ENCODE results near the gene BMF.

BMF gene

GRCh38 chr15:40055576-40056293 is 52.9 kb downstream of the BMF start:
- Histone ChIP-seq H3K36me3 (ENCODE audit: insufficient read depth, low read length) (no peaks in the 10 kb centered on the region), H2AFZ (ENCODE audit: low read depth, low read length) (no peak overlapping the region), H3K4me3 (ENCODE audit: low read length) (no peak overlapping the region), H3K27me3 (ENCODE audit: insufficient read depth, low read length) (no peaks in the 10 kb centered on the region), H3K4me1 (ENCODE audit: insufficient read depth, low read length) (peaks cover 4% of the 10 kb centered on the region), H3K9me3 (ENCODE audit: low read length) (no peaks in the 10 kb centered on the region)

GRCh38 chr15:40054855-40055575 is 53.7 kb downstream of the BMF start:
- Histone ChIP-seq H3K4me1 (ENCODE audit: insufficient read depth, low read length) (peaks cover 4% of the 10 kb centered on the region), H3K36me3 (ENCODE audit: insufficient read depth, low read length) (no peaks in the 10 kb centered on the region), H2AFZ (ENCODE audit: low read depth, low read length) (no peak overlapping the region), H3K27me3 (ENCODE audit: insufficient read depth, low read length) (no peaks in the 10 kb centered on the region), H3K4me3 (ENCODE audit: low read length) (no peak overlapping the region), H3K9me3 (ENCODE audit: low read length) (no peaks in the 10 kb centered on the region)

- no peaks in the 10 kb centered on the region for H3K9me3 ChIP-seq (ENCODE audit: low read length)
- H3K36me3 ChIP-seq (ENCODE audit: insufficient read depth, low read length) = no peaks in the 10 kb centered on the region
Measured at GRCh38 chr15:40054605-40054854, 54.1 kb downstream of the BMF start.

GRCh38 chr15:40053831-40054604 is 54.7 kb downstream of the BMF start:
- H3K9me3 ChIP-seq (ENCODE audit: low read length) = no peaks in the 10 kb centered on the region
- peaks cover 4% of the 10 kb centered on the region for H3K4me1 ChIP-seq (ENCODE audit: insufficient read depth, low read length)
- no peak overlapping the region for H3K4me3 ChIP-seq (ENCODE audit: low read length)
- no peak overlapping the region for H2AFZ ChIP-seq (ENCODE audit: low read depth, low read length)
- no peaks in the 10 kb centered on the region for H3K36me3 ChIP-seq (ENCODE audit: insufficient read depth, low read length)
- H3K27me3 ChIP-seq (ENCODE audit: insufficient read depth, low read length) = no peaks in the 10 kb centered on the region

More at GRCh38 chr15:40054605-40054854, 54.1 kb downstream of the BMF start:
- Histone ChIP-seq H3K27me3 (ENCODE audit: insufficient read depth, low read length) (no peaks in the 10 kb centered on the region), H3K4me3 (ENCODE audit: low read length) (no peak overlapping the region), H2AFZ (ENCODE audit: low read depth, low read length) (no peak overlapping the region), H3K4me1 (ENCODE audit: insufficient read depth, low read length) (peaks cover 4% of the 10 kb centered on the region)

- H3K4me1 ChIP-seq (ENCODE audit: insufficient read depth, low read length) = peaks cover 4% of the 10 kb centered on the region
- no peak overlapping the region for H2AFZ ChIP-seq (ENCODE audit: low read depth, low read length)
- H3K4me3 ChIP-seq (ENCODE audit: low read length) = no peak overlapping the region
- H3K9me3 ChIP-seq (ENCODE audit: low read length) = no peaks in the 10 kb centered on the region
- H3K27me3 ChIP-seq (ENCODE audit: insufficient read depth, low read length) = no peaks in the 10 kb centered on the region
- no peaks in the 10 kb centered on the region for H3K36me3 ChIP-seq (ENCODE audit: insufficient read depth, low read length)
Measured at GRCh38 chr15:40053079-40053830, 55.4 kb downstream of the BMF start.

GRCh38 chr15:40052604-40053003 is 56.1 kb downstream of the BMF start:
- H3K27me3 ChIP-seq (ENCODE audit: insufficient read depth, low read length) = no peaks in the 10 kb centered on the region
- no peak overlapping the region for H3K4me3 ChIP-seq (ENCODE audit: low read length)
- no peak overlapping the region for H2AFZ ChIP-seq (ENCODE audit: low read depth, low read length)
- no peaks in the 10 kb centered on the region for H3K36me3 ChIP-seq (ENCODE audit: insufficient read depth, low read length)
- peaks cover 4% of the 10 kb centered on the region for H3K4me1 ChIP-seq (ENCODE audit: insufficient read depth, low read length)
- no peaks in the 10 kb centered on the region for H3K9me3 ChIP-seq (ENCODE audit: low read length)

GRCh38 chr15:40051616-40052415 is 56.9 kb downstream of the BMF start:
- H2AFZ ChIP-seq (ENCODE audit: low read depth, low read length) = no peak overlapping the region
- no peak overlapping the region for H3K4me3 ChIP-seq (ENCODE audit: low read length)
- no peaks in the 10 kb centered on the region for H3K27me3 ChIP-seq (ENCODE audit: insufficient read depth, low read length)
- H3K4me1 ChIP-seq (ENCODE audit: insufficient read depth, low read length) = peaks cover 4% of the 10 kb centered on the region
- no peaks in the 10 kb centered on the region for H3K9me3 ChIP-seq (ENCODE audit: low read length)
- peaks cover 3% of the 10 kb centered on the region for H3K36me3 ChIP-seq (ENCODE audit: insufficient read depth, low read length)

GRCh38 chr15:40050788-40051470 is 57.8 kb downstream of the BMF start:
- no peaks in the 10 kb centered on the region for H3K27me3 ChIP-seq (ENCODE audit: insufficient read depth, low read length)
- no peak overlapping the region for H3K4me3 ChIP-seq (ENCODE audit: low read length)
- no peaks in the 10 kb centered on the region for H3K4me1 ChIP-seq (ENCODE audit: insufficient read depth, low read length)
- H2AFZ ChIP-seq (ENCODE audit: low read depth, low read length) = no peak overlapping the region
- peaks cover 3% of the 10 kb centered on the region for H3K36me3 ChIP-seq (ENCODE audit: insufficient read depth, low read length)
- H3K9me3 ChIP-seq (ENCODE audit: low read length) = no peaks in the 10 kb centered on the region

GRCh38 chr15:40048926-40049475 is 59.7 kb downstream of the BMF start:
- Histone ChIP-seq H3K4me1 (ENCODE audit: insufficient read depth, low read length) (no peaks in the 10 kb centered on the region), H3K4me3 (ENCODE audit: low read length) (no peak overlapping the region), H3K36me3 (ENCODE audit: insufficient read depth, low read length) (peaks cover 3% of the 10 kb centered on the region), H3K9me3 (ENCODE audit: low read length) (no peaks in the 10 kb centered on the region), H3K27me3 (ENCODE audit: insufficient read depth, low read length) (no peaks in the 10 kb centered on the region), H2AFZ (ENCODE audit: low read depth, low read length) (no peak overlapping the region)

GRCh38 chr15:40048211-40048792 is 60.4 kb downstream of the BMF start:
- H3K36me3 ChIP-seq (ENCODE audit: insufficient read depth, low read length) = peaks cover 3% of the 10 kb centered on the region
- no peaks in the 10 kb centered on the region for H3K27me3 ChIP-seq (ENCODE audit: insufficient read depth, low read length)
- H3K4me3 ChIP-seq (ENCODE audit: low read length) = no peak overlapping the region
- no peak overlapping the region for H2AFZ ChIP-seq (ENCODE audit: low read depth, low read length)
- H3K4me1 ChIP-seq (ENCODE audit: insufficient read depth, low read length) = no peaks in the 10 kb centered on the region
- H3K9me3 ChIP-seq (ENCODE audit: low read length) = no peaks in the 10 kb centered on the region

- Histone ChIP-seq H3K4me3 (ENCODE audit: low read length) (no peak overlapping the region), H2AFZ (ENCODE audit: low read depth, low read length) (no peak overlapping the region), H3K9me3 (ENCODE audit: low read length) (no peaks in the 10 kb centered on the region)
Measured at GRCh38 chr15:40047415-40048210, 61.1 kb downstream of the BMF start.

More at GRCh38 chr15:40047415-40048210, 61.1 kb downstream of the BMF start:
- Histone ChIP-seq H3K27me3 (ENCODE audit: insufficient read depth, low read length) (no peaks in the 10 kb centered on the region), H3K36me3 (ENCODE audit: insufficient read depth, low read length) (peaks cover 3% of the 10 kb centered on the region), H3K4me1 (ENCODE audit: insufficient read depth, low read length) (no peaks in the 10 kb centered on the region)
